Posterior cingulate gyrus (tissue), 11 donors: ENCODE measurements around the gene ITPKB.
"Not testable (repeated sequence)": the region's sequence is repeated elsewhere in the genome, so short reads cannot be mapped to it uniquely, and the experiment has no call there.

ENCODE experiments used
- DNase-seq, 10 donors: peaks; one replicate each; pipeline versions ENCODE4 v3.0.0 to v3.0.0-alpha.2; 2020 to 2021; ENCODE audit warnings: mixed read lengths in 3 of 10
- intact Hi-C: fragments of 100-400 bp; cut with DNase I; formaldehyde crosslinking; loops from one replicate; pipeline ENCODE4 v1.15.1; 2023

ITPKB gene

GRCh38 chr1:226617719-226618118 lies 121.4 kb downstream of the ITPKB start:
- DNase-seq, intact Hi-C loops: not testable (repeated sequence)

GRCh38 chr1:226617109-226617508 lies 122.0 kb downstream of the ITPKB start:
- DNase-seq, result peak in 2 of 10 donors; percentile 41 to 52
- intact Hi-C loops, result no loop called here

- intact Hi-C loops, result no loop called here
- no peak for DNase-seq
Measured at GRCh38 chr1:226616636-226617035, 122.4 kb downstream of the ITPKB start.

- peak in 1 of 10 donors; percentile 52 for DNase-seq
- intact Hi-C loops, result no loop called here
Measured at GRCh38 chr1:226615876-226616275, 123.2 kb downstream of the ITPKB start.

- intact Hi-C loops, result not testable (repeated sequence)
- DNase-seq, result peak in 1 of 10 donors; percentile 62
Measured at GRCh38 chr1:226611980-226612379, 127.1 kb downstream of the ITPKB start.

GRCh38 chr1:226611301-226611700 lies 127.8 kb downstream of the ITPKB start:
- intact Hi-C loops, result no loop called here
- peak in 2 of 10 donors; percentile 30 to 46 for DNase-seq

GRCh38 chr1:226610671-226611070 lies 128.4 kb downstream of the ITPKB start:
- intact Hi-C loops, result no loop called here
- peak in 1 of 10 donors; percentile 65 for DNase-seq

GRCh38 chr1:226609836-226610455 lies 129.1 kb downstream of the ITPKB start:
- intact Hi-C loops, result loop anchor here (5.0 kb wide), 2 partner anchors 63 to 188 kb away; partner anchors contain the start of gene STUM
- peak in 2 of 10 donors; percentile 39 to 77 for DNase-seq

GRCh38 chr1:226608699-226609505 lies 130.2 kb downstream of the ITPKB start:
- intact Hi-C loops, result loop anchor here (5.0 kb wide), 2 partner anchors 62 to 187 kb away; partner anchors contain the start of gene STUM
- DNase-seq, result peak in 8 of 10 donors; percentile 69 to 94 (median 76)

- intact Hi-C loops, result loop anchor here (5.0 kb wide), 2 partner anchors 61 to 186 kb away; partner anchors contain the start of gene STUM
- peak in 2 of 10 donors; percentile 44 to 60 for DNase-seq
Measured at GRCh38 chr1:226607821-226608220, 131.3 kb downstream of the ITPKB start.

- intact Hi-C loops, result loop anchor here (5.0 kb wide), 2 partner anchors 60 to 185 kb away; partner anchors contain the start of gene STUM
- peak in 1 of 10 donors; percentile 74 for DNase-seq
Measured at GRCh38 chr1:226607268-226607660, 131.8 kb downstream of the ITPKB start.

GRCh38 chr1:226606311-226607267 lies 132.5 kb downstream of the ITPKB start:
- DNase-seq, result peak in 1 of 10 donors; percentile 57
- intact Hi-C loops, result loop anchor here (5.0 kb wide), 2 partner anchors 59 to 184 kb away; partner anchors contain the start of gene STUM

- intact Hi-C loops, result loop anchor here (5.0 kb wide), 2 partner anchors 58 to 183 kb away; partner anchors contain the start of gene STUM
- peak in 1 of 10 donors; percentile 61 for DNase-seq
Measured at GRCh38 chr1:226605318-226605950, 133.6 kb downstream of the ITPKB start.

GRCh38 chr1:226604560-226605317 lies 134.3 kb downstream of the ITPKB start:
- intact Hi-C loops, result loop anchor here (5.0 kb wide), 2 partner anchors 57 to 182 kb away; partner anchors contain the start of gene STUM
- DNase-seq, result no peak

- intact Hi-C loops, result no loop called here
- peak in 1 of 10 donors; percentile 74 for DNase-seq
Measured at GRCh38 chr1:226603858-226604559, 135.1 kb downstream of the ITPKB start.

GRCh38 chr1:226603022-226603857 lies 135.8 kb downstream of the ITPKB start:
- intact Hi-C loops, result no loop called here
- peak in 8 of 10 donors; percentile 36 to 94 (median 70) for DNase-seq
